Measurements from ENCODE around the gene MALT1. TPM values are rescaled to one million over a fixed set of nuclear protein-coding genes. Genes with fewer than 3 reads are reported as not detected.

MALT1 gene
- total RNA-seq, 4 donors from 2014 or later, result 18.5 to 45.6 (median 30.1) TPM

- no peak for ATAC-seq (ENCODE audit: low FRiP score)
- no peak for DNase-seq (ENCODE audit: low spot score)
- no peak for TF ChIP-seq CTCF (IDR thresholded peaks at IDR 0.05)
Measured at GRCh38 chr18:58697146-58697545, 25.9 kb downstream of the MALT1 start.

DNA sequence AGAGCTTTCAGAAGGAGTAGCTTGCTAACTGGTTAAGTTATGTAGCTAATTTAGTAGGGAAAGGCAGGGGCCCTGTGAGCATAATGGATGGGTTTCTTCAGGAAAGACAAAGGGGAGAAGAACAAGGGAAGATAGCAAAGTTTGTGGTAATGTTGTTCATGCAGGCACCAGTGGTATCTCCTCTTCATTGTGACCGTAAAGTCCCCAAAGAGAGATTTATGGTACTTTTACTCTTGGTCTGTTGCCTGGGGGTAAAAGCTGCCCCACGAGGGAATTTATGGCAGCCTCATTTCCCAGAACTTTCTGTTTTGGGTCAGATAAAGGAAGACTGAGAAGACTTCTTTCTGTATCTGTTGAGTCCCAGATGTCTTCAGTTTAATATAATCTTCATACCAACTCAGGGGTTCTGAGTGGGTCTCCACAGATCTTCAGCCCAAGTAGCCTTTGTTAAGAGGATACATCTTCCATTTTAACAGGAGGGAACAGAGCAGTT lies 27.5 kb downstream of the MALT1 start:
- DNase-seq (ENCODE audit: low spot score), result no peak
- no peak for TF ChIP-seq CTCF (IDR thresholded peaks at IDR 0.05)
- no peak for ATAC-seq (ENCODE audit: low FRiP score)

DNA sequence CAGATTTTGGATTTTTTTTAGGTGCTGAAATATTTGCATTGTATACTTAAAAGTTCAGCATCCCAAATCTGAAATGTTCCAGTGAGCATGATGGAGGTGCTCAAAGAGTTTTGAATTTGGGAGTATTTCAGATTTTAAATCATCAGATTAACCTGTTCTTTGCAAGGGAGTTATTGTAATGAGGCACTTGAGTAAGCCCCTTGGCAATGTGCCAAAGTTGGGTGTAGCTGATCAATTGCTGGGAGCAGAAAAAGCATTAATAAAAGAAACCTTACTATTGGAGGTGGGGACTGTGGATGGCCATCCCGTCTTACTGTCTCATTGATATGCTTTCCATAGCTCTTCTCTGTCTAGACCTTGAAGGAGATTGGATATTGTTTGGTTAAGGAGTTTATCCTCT lies 28.3 kb downstream of the MALT1 start:
- no peak for TF ChIP-seq CTCF (IDR thresholded peaks at IDR 0.05)
- ATAC-seq (ENCODE audit: low FRiP score) (no peak), DNase-seq (ENCODE audit: low spot score) (no peak)

DNA sequence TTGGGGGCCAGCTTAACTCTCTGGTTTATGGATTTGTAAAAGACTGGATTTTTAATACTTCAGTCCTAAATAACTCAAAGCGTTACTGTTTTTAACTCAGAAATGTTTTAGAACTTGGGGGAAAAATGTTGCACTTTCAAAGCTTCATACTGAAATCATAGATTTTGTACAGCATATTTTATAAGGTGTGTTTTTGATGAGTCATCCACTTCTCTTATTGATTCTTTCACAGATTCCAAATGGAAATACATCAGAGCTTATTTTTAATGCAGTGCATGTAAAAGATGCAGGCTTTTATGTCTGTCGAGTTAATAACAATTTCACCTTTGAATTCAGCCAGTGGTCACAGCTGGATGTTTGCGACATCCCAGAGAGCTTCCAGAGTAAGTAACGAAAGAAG lies 28.9 kb downstream of the MALT1 start:
- DNase-seq (ENCODE audit: low spot score) (no peak), ATAC-seq (ENCODE audit: low FRiP score) (no peak)
- TF ChIP-seq CTCF (IDR thresholded peaks at IDR 0.05), result no peak

- no peak for TF ChIP-seq CTCF (IDR thresholded peaks at IDR 0.05)
- ATAC-seq (ENCODE audit: low FRiP score) (no peak), DNase-seq (ENCODE audit: low spot score) (no peak)
Measured at GRCh38 chr18:58712930-58713329, 41.7 kb downstream of the MALT1 start.

DNA sequence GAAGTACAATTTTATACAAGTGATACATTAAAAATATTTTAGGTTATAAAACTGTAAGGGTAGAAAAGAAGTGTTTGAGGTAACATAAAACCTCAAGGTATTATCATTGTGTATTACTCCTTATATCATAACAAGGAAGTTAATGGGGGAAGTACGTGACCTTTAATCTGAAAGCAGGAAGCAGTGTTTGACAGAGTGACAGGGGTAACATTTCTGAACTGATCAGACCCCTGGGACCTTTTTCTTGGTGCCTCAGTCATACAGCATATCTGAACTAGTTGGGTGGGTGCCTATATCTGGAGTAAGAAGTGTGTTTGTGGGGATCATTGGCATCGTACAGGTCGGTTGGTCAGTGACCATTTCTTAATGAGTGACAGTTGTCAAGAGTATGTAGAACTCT lies 43.0 kb downstream of the MALT1 start:
- DNase-seq (ENCODE audit: low spot score) (no peak), ATAC-seq (ENCODE audit: low FRiP score) (no peak)

More for the DNA sequence above, 43.0 kb downstream of the MALT1 start:
- TF ChIP-seq CTCF (IDR thresholded peaks at IDR 0.05), result no peak

All from omental fat pad (tissue), 4 donors.